Measurements from ENCODE around the gene PLCXD1.

The PLCXD1 gene

GRCh38 chrX:329291-329910 lies 48.2 kb downstream of the PLCXD1 start:
- no peak for TF ChIP-seq GATA3 (IDR thresholded peaks at IDR 0.05; ENCODE audit: low read depth, low read length)
- TF ChIP-seq GATA2 (IDR thresholded peaks at IDR 0.05; ENCODE audit: low read depth, low read length): no peak

GRCh38 chrX:330726-331150 lies 49.6 kb downstream of the PLCXD1 start:
- TF ChIP-seq GATA3 (IDR thresholded peaks at IDR 0.05; ENCODE audit: low read depth, low read length) (no peak), GATA2 (IDR thresholded peaks at IDR 0.05; ENCODE audit: low read depth, low read length) (no peak)

- TF ChIP-seq GATA2 (IDR thresholded peaks at IDR 0.05; ENCODE audit: low read depth, low read length) (no peak), GATA3 (IDR thresholded peaks at IDR 0.05; ENCODE audit: low read depth, low read length) (no peak)
Measured at GRCh38 chrX:331151-331824, 50.1 kb downstream of the PLCXD1 start.

DNA sequence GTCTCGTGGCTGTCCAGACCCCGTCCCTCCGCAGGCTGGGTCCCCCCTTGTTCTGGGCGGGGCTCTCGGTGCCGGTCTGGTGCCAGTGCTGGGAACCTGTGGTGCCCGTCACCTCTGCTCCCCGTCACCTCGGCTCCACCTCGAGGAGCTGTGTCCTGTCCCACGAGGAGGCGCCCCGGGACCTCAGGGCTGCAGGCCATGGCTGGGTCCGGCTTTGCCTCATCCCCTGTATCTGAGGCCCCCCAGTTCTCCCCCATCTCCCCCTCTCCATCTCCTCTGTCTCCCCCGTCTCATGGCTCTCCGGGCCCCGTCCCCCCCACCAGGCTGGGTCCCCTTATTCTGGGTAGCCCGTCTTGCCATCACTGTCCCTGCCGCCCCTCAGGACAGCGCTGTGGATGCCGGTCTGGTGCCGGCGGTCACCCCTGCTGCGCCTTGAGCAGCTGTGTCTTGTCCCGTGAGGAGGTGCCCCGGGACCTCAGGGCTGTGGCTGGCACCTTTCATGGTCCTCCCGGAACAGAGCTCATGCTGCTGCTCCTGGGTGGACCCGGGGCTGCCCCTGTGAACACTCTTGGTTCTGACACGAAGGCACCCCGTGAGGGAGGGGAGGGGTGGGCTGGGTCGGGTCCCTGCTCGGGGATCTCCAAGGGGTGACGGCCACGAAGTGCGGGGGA lies 50.8 kb downstream of the PLCXD1 start:
- TF ChIP-seq GATA3 (IDR thresholded peaks at IDR 0.05; ENCODE audit: low read depth, low read length) (no peak), GATA2 (IDR thresholded peaks at IDR 0.05; ENCODE audit: low read depth, low read length) (no peak)

GRCh38 chrX:332496-332860 lies 51.3 kb downstream of the PLCXD1 start:
- TF ChIP-seq GATA3 (IDR thresholded peaks at IDR 0.05; ENCODE audit: low read depth, low read length) (no peak), GATA2 (IDR thresholded peaks at IDR 0.05; ENCODE audit: low read depth, low read length) (no peak)

GRCh38 chrX:332916-333610 lies 51.9 kb downstream of the PLCXD1 start:
- no peak for TF ChIP-seq GATA3 (IDR thresholded peaks at IDR 0.05; ENCODE audit: low read depth, low read length)
- TF ChIP-seq GATA2 (IDR thresholded peaks at IDR 0.05; ENCODE audit: low read depth, low read length): no peak

DNA sequence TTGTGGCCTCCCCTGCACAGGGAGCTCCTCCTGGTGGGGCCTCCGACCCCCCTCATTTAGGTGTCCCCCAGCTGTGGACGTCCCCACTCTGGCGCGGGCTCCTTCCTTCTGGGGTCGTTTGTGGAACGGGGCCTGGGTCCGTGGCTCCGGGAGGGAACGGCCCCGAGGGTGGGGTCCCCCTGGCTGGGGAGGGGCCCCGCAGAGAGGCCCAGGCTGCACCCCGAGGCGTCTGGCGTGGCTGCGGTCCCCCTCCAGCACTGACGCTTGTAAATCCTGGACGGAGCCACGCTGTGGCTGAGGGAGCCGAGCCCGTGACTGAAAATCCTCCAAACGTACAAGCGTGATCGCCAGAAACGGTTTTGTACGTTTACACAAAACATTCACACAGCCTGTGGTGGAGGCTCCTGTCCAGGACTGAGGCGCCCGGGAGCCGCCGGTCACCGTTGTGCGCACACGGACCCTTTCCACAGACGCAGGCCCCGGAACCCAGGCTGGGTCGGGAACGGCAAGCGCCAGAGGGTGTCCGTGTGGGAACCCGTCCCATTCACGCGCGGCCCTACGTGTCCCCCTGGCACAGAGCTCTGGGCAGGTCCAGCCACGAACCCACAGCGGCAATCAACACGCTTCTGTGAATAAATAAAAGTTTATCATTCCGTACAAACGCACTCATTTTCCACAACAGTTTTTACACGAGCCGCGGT lies 52.6 kb downstream of the PLCXD1 start:
- TF ChIP-seq GATA2 (IDR thresholded peaks at IDR 0.05; ENCODE audit: low read depth, low read length) (no peak), GATA3 (IDR thresholded peaks at IDR 0.05; ENCODE audit: low read depth, low read length) (no peak)

GRCh38 chrX:334331-334891 lies 53.2 kb downstream of the PLCXD1 start:
- TF ChIP-seq GATA2 (IDR thresholded peaks at IDR 0.05; ENCODE audit: low read depth, low read length) (no peak), GATA3 (IDR thresholded peaks at IDR 0.05; ENCODE audit: low read depth, low read length) (no peak)

- no peak for TF ChIP-seq GATA3 (IDR thresholded peaks at IDR 0.05; ENCODE audit: low read depth, low read length)
- no peak for TF ChIP-seq GATA2 (IDR thresholded peaks at IDR 0.05; ENCODE audit: low read depth, low read length)
Measured at GRCh38 chrX:334971-335757, 54.0 kb downstream of the PLCXD1 start.

GRCh38 chrX:335758-336155 lies 54.6 kb downstream of the PLCXD1 start:
- no peak for TF ChIP-seq GATA2 (IDR thresholded peaks at IDR 0.05; ENCODE audit: low read depth, low read length)

DNA sequence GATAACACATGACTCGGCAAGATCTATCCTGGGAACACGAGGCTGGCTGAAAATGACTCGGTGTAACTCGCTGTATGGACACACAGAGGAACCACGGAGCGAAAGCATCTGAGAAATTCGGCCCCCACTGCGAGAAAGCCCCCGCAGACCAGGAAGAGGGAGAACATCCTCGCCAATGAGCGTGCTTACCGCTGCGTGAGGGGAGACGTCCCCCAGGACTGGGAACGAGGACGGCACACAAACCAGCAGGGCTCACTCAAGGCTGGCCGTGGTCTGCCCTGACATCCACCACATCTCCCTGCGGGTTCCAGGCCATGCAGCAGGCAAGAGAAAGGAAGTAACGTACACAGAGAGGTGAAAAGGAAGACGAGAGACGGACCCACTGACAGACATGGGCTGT lies 55.0 kb downstream of the PLCXD1 start:
- TF ChIP-seq GATA3 (IDR thresholded peaks at IDR 0.05; ENCODE audit: low read depth, low read length) (no peak), GATA2 (IDR thresholded peaks at IDR 0.05; ENCODE audit: low read depth, low read length) (no peak)

GRCh38 chrX:337331-337831 lies 56.2 kb downstream of the PLCXD1 start:
- TF ChIP-seq GATA3 (IDR thresholded peaks at IDR 0.05; ENCODE audit: low read depth, low read length) (no peak), GATA2 (IDR thresholded peaks at IDR 0.05; ENCODE audit: low read depth, low read length) (no peak)

Data from SH-SY5Y (cell line).